ENCODE data around the gene NIPA2. TPM values are rescaled to one million over a fixed set of nuclear protein-coding genes. Genes with fewer than 3 reads are reported as not detected.

NIPA2 gene
- total RNA-seq = 10 to 100 TPM; 57.0 to 58.3 TPM
- 48.5 TPM for polyA plus RNA-seq (2013, experiment 1 of 2)
- polyA plus RNA-seq (2013, experiment 2 of 2) = 43.7 TPM
- long read RNA-seq, experiment 1, transcript NIPA2-203 (6 exons, 2,280 nt) = major isoform, 13 of 39 reads
- long read RNA-seq, experiment 1, partial matches to known transcripts = 10 of 39 reads
- long read RNA-seq, experiment 1, other reads (novel, unspliced or antisense) = 11 of 39 reads
- long read RNA-seq, experiment 2, transcript NIPA2-203 (6 exons, 2,280 nt) = major isoform, 66 of 200 reads
- long read RNA-seq, experiment 2, transcript NIPA2-204 (7 exons, 3,130 nt) = minor isoform, 15 of 200 reads
- long read RNA-seq, experiment 2, transcript NIPA2-201 (8 exons, 3,233 nt) = minor isoform, 27 of 200 reads
- long read RNA-seq, experiment 2, partial matches to known transcripts = 10 of 200 reads
- long read RNA-seq, experiment 2, other reads (novel, unspliced or antisense) = 80 of 200 reads
- long read RNA-seq, experiment 3, transcript NIPA2-203 (6 exons, 2,280 nt) = major isoform, 193 of 525 reads
- long read RNA-seq, experiment 3, transcript NIPA2-204 (7 exons, 3,130 nt) = minor isoform, 50 of 525 reads
- long read RNA-seq, experiment 3, transcript NIPA2-201 (8 exons, 3,233 nt) = minor isoform, 67 of 525 reads
- long read RNA-seq, experiment 3, transcript NIPA2-205 (5 exons, 1,412 nt) = minor isoform, 11 of 525 reads
- long read RNA-seq, experiment 3, partial matches to known transcripts = 12 of 525 reads
- long read RNA-seq, experiment 3, other reads (novel, unspliced or antisense) = 192 of 525 reads
- long read RNA-seq, experiment 4, partial matches to known transcripts = 84 of 91 reads
- long read RNA-seq, experiment 4, other reads (novel, unspliced or antisense) = 4 of 91 reads

DNA sequence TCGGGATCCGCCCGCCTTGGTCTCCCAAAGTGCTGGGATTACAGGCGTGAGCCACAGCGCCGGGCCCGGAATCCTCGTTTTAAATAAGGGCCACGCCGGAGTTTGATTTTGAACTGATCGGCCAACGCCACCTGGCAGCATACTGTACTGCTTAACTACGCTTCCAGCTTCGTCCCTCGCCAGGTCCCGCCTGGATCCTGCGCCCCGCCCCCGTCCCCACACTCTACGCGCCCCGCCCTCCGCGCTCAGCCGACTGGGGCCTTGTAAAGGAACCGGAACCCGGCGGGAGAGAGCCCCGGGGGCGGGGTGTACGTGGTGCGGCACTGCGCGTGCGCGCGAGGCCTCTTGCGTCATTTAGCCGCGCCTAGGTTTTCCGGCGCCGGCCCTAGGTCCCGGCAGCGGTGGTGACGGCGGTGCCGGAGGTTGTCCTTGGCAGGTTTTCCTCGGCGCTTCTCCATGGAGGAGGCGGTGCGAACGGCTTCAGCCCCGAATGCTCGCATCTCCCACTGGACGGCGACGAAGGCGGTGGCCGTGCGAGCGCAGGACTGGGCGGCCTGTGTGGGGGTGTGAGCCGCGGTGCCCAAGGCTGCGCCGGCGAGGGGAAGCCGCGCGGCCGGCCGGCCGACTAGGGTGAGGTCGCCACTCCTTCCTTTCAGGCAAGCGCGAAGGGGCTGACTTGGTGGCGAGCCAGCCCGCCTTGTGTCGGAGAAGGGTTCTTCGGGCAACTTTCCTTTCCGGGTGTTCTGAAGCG, at the start of gene NIPA2:
Gene NIPA2 (plus strand): TSS at position 375 of the 751 bp plus-strand sequence. CDS start 13,066 bp downstream, outside the sequence.
- no peaks in the 10 kb centered on the region for H3K4me1 ChIP-seq (ENCODE audit: control insufficient read depth, insufficient read depth, low read length)
- peak within 1 kb of the TSS; percentile 89 for H3K9ac ChIP-seq (ENCODE audit: extremely low read depth, low read length, poor library complexity, severe bottlenecking)
- WGBS, 2 experiments (ENCODE audit: insufficient coverage in 1 of 2, insufficient read length in 1 of 2) = 0% methylated on average over 26 to 83 of the region's 83 CpGs
- peak; percentile 100 for DNase-seq
- peak within 1 kb of the TSS; percentile 99 for H3K4me3 ChIP-seq (ENCODE audit: low read length)
- H3K36me3 Mint-ChIP-seq (ENCODE audit: low read depth) = peaks cover 25% of the 10 kb centered on the region
- no peaks in the 10 kb centered on the region for H3K27me3 Mint-ChIP-seq (ENCODE audit: insufficient read depth)
- H3K27ac Mint-ChIP-seq = peak within 1 kb of the TSS; percentile 95
- no peaks in the 10 kb centered on the region for H3K9me3 ChIP-seq (ENCODE audit: control insufficient read depth, low read length)
- peaks cover 13% of the 10 kb centered on the region for H3K9me3 Mint-ChIP-seq
- H3K27me3 ChIP-seq (ENCODE audit: control insufficient read depth, insufficient read depth, low read length, poor library complexity, severe bottlenecking) = no peaks in the 10 kb centered on the region
- peak within 1 kb of the TSS; percentile 85 for H3K4me3 Mint-ChIP-seq
- peaks cover 10% of the 10 kb centered on the region for H3K4me1 Mint-ChIP-seq
- H3K27ac ChIP-seq (ENCODE audit: low read depth, low read length) = peak within 1 kb of the TSS; percentile 80
- H3K36me3 ChIP-seq (ENCODE audit: control insufficient read depth, insufficient read depth, low read length) = peaks cover 22% of the 10 kb centered on the region
- TF ChIP-seq, protein P1, sequence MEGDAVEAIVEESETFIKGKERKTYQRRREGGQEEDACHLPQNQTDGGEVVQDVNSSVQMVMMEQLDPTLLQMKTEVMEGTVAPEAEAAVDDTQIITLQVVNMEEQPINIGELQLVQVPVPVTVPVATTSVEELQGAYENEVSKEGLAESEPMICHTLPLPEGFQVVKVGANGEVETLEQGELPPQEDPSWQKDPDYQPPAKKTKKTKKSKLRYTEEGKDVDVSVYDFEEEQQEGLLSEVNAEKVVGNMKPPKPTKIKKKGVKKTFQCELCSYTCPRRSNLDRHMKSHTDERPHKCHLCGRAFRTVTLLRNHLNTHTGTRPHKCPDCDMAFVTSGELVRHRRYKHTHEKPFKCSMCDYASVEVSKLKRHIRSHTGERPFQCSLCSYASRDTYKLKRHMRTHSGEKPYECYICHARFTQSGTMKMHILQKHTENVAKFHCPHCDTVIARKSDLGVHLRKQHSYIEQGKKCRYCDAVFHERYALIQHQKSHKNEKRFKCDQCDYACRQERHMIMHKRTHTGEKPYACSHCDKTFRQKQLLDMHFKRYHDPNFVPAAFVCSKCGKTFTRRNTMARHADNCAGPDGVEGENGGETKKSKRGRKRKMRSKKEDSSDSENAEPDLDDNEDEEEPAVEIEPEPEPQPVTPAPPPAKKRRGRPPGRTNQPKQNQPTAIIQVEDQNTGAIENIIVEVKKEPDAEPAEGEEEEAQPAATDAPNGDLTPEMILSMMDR (conservative IDR thresholded peaks at IDR 0.05) = peak; percentile 35

DNA sequence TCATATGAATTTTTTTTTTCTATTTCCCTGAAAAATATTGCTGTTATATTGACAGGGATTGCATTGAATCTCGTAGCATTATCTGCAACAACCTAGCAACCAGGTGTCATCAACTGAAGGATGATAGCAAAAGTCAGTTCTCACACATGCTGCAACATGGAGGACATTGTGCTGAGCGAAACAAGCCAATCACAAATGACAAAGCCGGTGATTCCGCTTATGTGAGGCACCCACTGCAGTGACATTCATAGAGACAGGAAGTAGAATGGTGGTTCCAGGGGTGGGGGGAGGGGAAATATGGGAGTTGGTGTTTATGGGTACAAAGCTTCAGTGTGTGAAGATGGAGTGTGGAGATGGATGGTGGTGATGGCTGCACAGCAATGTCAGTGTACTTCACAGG, 44.4 kb upstream of the NIPA2 start:
- H3K27me3 ChIP-seq (ENCODE audit: control insufficient read depth, insufficient read depth, low read length, poor library complexity, severe bottlenecking) = no peaks in the 10 kb centered on the region
- no peak overlapping the region for H3K4me3 ChIP-seq (ENCODE audit: low read length)
- H3K9ac ChIP-seq (ENCODE audit: extremely low read depth, low read length, poor library complexity, severe bottlenecking) = no peak overlapping the region
- WGBS, 2 experiments (ENCODE audit: insufficient coverage in 1 of 2, insufficient read length in 1 of 2) = 93 to 100% methylated on average over 4 of the region's 4 CpGs
- peaks cover 2% of the 10 kb centered on the region for H3K4me1 ChIP-seq (ENCODE audit: control insufficient read depth, insufficient read depth, low read length)
- Mint-ChIP-seq H3K9me3 (peaks cover 11% of the 10 kb centered on the region), H3K4me3 (no peak overlapping the region), H3K27ac (no peak overlapping the region), H3K36me3 (ENCODE audit: low read depth) (peaks cover 14% of the 10 kb centered on the region), H3K4me1 (peaks cover 14% of the 10 kb centered on the region), H3K27me3 (ENCODE audit: insufficient read depth) (no peaks in the 10 kb centered on the region)
- DNase-seq = no peak
- H3K27ac ChIP-seq (ENCODE audit: low read depth, low read length) = no peak overlapping the region
- H3K36me3 ChIP-seq (ENCODE audit: control insufficient read depth, insufficient read depth, low read length) = no peaks in the 10 kb centered on the region
- peaks cover 8% of the 10 kb centered on the region for H3K9me3 ChIP-seq (ENCODE audit: control insufficient read depth, low read length)
- TF ChIP-seq, protein P1 (conservative IDR thresholded peaks at IDR 0.05) = no peak

DNA sequence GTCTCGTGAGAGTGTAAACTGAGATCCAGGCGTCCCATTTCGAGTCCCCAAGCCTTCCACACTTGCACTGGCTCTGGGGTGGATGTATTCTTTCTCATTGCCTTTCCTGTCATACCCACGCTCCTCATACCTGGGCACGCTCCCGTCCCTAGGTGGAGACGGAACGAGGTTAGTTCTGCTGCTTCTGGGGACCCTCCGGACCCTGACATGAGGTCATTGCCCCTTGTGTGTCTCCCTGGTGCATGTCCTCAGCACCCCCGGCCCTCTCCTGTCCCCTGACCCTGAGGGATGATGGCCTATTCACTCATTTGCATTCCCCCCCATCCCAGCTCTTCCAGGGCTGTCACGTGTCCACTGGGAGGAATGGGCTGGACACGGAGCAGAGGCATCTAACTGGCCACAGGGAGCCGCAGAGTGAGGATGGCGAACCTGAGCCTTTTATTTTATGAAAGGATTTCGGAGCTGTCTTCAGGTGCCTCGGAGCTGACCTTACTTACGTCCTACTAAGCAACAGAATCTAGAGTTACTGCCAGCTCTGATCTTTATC, 43.8 kb upstream of the NIPA2 start:
- WGBS, 2 experiments (ENCODE audit: insufficient coverage in 1 of 2, insufficient read length in 1 of 2) = 91% methylated on average over 12 to 17 of the region's 17 CpGs
- no peak for DNase-seq
- H3K9ac ChIP-seq (ENCODE audit: extremely low read depth, low read length, poor library complexity, severe bottlenecking) = no peak overlapping the region

More for the DNA sequence above, 43.8 kb upstream of the NIPA2 start:
- peak overlapping the region; percentile 19 for H3K27ac Mint-ChIP-seq
- peaks cover 8% of the 10 kb centered on the region for H3K9me3 Mint-ChIP-seq
- peak overlapping the region; percentile 8 for H3K4me3 Mint-ChIP-seq
- Histone ChIP-seq H3K36me3 (ENCODE audit: control insufficient read depth, insufficient read depth, low read length) (no peaks in the 10 kb centered on the region), H3K27me3 (ENCODE audit: control insufficient read depth, insufficient read depth, low read length, poor library complexity, severe bottlenecking) (no peaks in the 10 kb centered on the region), H3K4me1 (ENCODE audit: control insufficient read depth, insufficient read depth, low read length) (peaks cover 2% of the 10 kb centered on the region), H3K4me3 (ENCODE audit: low read length) (peak overlapping the region; percentile 15), H3K9me3 (ENCODE audit: control insufficient read depth, low read length) (peaks cover 8% of the 10 kb centered on the region), H3K27ac (ENCODE audit: low read depth, low read length) (no peak overlapping the region)
- H3K4me1 Mint-ChIP-seq = peaks cover 14% of the 10 kb centered on the region
- TF ChIP-seq, protein P1 (conservative IDR thresholded peaks at IDR 0.05) = no peak
- H3K36me3 Mint-ChIP-seq (ENCODE audit: low read depth) = peaks cover 10% of the 10 kb centered on the region
- H3K27me3 Mint-ChIP-seq (ENCODE audit: insufficient read depth) = no peaks in the 10 kb centered on the region
